NAMALWA (cell line): ENCODE measurements around the gene FIBCD1.

Experiments
- DNase-seq: peaks from one replicate; pipeline ENCODE4 v3.0.0-alpha.2; 2015; ENCODE audit warnings: low spot score

Gene FIBCD1

DNA sequence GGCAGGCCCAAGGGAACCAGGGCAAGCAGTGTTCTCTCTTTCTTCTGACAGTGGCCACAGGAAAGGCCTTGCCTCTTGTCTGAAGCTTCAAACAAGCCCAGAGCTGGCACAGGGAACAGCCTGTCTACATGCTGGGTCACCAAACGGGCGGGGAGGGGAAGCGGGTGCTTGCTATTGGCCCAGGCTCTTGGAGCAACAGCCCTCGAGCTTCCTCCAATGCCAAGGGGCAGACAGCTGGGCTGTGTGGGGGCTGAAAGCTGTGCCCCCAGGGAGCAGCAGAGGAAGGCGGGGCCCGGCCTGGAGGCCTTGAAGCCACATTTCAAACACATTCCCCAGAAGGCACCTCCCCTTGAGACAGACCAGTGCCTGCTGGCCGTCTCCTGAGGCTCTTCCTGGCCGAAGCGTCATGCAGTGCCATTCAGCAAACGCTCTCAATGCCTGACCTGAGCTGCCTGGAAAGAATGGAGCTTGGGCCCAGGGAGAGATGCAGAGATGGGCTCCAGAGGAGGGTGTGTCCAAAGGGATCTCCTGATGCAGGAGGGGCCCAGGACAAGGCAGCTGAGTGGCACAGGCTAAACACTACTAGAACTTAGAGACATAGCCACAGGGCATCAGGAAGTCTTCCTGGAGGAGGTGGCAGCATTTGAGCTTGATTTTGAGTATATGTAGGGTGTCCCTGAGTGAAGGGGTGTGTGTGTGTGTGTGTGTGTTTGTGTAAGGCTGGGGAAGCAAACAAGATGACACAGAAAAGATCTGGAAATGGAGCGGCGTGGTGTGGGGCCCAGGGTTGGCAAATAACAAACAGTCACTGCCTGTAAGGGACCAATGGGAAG is 2.5 kb downstream of the FIBCD1 start:
- peak; percentile 28 for DNase-seq

- peak; percentile 19 for DNase-seq
These were observed 3.3 kb downstream of the FIBCD1 start for GRCh38 chr9:130935648-130936271.

GRCh38 chr9:130934702-130935647 is 4.1 kb downstream of the FIBCD1 start:
- DNase-seq = no peak

DNA sequence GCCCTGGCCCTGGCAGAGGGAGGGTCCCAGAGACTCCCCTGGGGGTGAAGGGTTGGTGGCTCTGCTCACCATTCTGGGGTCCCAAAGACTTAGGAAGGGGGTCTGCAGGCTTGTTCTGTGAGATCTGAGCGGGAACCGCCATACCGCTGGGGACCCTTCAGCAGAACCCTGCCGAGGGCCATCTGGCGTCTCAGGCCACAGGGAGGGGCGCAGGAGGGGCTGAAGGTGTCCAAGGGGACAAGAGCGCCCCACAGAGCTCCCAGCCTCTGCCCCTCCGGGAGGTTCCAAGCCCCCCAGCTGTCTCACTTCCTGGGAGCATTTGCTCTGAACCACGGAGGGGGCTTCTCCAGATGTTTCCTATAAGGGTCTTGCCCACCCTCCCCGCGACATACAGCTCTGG is 4.8 kb downstream of the FIBCD1 start:
- no peak for DNase-seq

DNA sequence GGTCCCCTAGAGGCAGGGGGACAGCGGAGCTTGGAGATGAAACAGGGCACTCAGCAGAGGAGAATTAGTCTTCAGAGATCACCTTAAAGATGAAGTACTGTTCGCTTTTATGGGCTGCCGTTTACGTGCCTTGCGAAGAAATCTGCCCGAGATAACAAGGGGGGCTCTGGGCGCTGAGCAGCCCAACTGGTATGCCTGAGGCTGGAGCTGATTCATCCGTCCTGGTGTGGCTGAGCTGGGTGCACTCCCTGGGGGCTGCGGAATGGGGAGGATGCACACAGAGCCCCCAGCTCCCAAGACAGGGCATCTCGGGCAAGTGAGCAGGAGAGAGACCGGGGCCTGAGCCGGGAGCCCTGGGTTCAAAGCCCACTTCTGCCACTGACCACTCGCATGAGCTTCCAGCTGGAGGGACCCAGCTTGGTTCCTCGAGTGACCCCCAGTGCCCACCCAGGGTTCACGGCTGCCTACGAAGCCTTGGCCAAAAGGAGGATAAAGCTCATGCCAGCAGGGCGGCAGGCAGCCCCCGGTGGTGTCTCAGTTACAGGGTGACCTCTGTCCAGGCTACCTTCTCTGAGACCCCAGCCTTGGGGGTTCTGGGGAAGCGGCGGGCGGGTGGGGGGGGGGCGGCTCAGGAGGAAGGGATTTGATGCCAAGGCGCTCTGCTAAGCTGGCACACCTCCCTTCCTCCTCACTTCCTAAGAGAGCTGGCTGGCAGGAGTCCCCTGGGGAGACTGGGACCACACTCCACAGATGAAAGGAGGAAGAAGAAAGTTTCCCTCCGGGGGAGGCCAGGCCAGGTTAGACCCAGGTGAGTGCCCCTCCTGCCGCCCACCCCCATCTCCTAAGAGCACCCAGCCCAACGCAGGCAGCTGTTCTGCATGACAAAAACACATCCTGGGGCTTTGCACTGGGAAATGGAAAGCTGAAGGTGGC is 5.7 kb downstream of the FIBCD1 start:
- no peak for DNase-seq

DNA sequence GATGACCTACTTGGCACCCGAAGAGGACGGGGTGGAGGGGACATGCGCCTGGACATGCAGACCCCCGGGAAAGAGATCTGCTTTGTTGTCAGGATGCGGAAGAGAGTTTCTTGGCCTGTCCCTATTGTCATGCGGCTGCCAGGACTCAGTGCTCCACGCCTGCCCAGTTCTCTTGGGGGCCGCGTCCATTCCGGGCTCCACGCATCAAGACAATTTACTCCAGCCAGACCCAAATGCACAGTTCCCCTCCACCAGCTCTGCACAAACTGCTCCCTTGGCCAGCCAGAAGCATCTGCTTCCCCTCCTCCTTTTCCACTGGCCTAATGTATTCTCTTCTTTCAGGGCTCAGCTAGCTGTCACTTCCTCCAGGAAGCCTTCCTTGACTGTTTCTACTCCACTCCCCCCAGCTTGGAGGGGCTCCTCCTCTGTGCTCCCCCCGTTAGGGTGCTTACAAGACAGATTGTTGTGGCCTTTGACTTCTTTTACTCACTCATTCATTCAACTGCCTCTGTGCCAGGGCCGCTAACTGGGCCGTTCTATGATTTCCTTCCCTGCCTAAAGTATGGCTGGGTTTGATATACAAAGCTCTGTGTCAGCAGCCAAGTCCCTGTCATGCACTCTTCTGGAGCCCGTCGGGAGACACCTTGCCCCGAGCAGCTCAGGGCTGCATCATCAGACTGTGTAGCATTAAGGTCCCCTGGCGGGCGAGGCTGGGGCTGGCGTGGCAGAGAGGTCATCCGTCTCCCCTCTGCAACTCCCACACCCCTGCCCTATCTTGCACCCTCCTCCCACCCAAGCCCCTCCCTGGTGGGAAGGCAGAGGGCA is 6.6 kb downstream of the FIBCD1 start:
- DNase-seq = peak; percentile 15

DNA sequence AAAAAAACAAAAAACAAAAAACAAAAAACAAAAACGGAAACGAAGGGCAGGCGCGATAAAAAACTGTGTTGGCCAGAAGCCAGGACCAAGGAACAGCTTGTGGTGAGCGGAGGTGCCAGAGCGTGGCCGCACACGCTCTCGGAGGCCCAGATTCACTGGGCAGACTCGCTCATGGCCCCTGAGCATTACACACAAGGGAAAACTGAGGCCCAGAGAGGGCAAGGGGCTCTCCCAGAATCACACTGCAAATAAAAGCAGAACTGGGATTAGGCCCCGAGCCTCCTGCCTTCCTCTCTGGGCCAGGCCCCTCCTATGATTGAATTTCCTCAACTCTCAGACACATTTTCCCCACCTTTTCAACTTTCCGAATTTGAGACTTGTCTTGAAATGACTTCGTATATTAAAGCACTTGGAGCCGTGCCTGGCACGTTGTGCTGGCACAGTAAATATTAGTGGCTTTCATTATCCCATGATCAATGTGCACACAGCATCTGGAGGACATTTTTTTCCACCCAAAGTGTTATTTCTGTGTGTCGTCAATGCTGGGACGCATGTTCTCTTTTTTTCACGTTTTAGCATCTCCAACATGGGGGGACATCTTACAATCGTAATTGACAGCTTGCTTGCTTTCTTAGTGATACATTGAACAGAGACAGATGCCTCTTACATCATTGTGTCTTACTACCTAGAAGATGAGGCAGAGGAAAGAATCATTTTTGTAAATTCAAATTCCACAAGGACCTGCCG is 7.4 kb downstream of the FIBCD1 start:
- peak; percentile 78 for DNase-seq

DNA sequence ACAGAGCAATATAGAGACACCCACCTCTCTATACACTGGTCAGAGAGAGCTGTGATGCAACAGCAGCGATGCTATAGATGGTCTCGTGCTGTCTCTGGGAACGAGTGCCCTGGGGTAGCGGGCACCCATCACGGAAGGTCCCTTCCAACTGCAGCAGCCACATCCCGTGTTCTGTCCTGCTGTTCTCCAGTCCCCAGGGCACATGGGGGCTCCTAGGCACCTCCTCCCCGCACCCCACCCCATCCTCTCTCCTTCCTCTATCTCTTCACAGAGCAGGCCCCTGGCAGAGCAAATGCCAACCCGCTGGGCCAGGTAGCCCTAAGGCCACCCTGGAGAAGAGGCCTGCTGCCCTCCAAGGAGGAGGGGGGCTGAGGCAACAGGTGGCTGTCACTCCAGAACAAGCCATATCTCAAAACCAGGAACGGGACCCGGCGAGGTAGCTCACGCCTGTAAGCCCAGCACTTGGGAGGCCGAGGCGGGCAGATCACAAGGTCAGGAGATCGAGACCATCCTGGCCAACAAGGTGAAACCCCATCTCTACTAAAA is 8.2 kb downstream of the FIBCD1 start:
- DNase-seq = no peak

- no peak for DNase-seq
These were observed 8.8 kb downstream of the FIBCD1 start for GRCh38 chr9:130930132-130930803.

- no peak for DNase-seq
These were observed 9.4 kb downstream of the FIBCD1 start for GRCh38 chr9:130929571-130930038.

GRCh38 chr9:130927995-130928900 is 10.8 kb downstream of the FIBCD1 start:
- no peak for DNase-seq

DNA sequence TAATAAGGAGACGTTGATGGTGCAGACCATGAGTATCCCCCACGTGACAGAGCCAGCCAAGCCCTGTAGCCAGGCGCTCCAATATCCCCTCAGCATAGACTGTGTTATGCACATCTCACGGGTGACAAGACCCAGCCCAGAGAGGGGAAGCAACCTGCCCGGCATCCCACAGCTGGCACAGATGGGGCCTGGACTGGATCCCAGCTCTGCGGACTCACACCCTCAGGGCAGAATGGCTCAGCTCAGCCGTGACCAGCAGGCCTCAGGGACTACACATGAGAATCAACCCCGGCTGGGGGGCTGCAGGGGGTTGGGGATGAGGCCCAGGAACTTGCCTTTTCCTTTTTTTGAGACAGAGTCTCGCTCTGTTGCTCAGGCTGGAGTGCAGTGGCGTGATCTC is 11.7 kb downstream of the FIBCD1 start:
- DNase-seq = no peak

DNA sequence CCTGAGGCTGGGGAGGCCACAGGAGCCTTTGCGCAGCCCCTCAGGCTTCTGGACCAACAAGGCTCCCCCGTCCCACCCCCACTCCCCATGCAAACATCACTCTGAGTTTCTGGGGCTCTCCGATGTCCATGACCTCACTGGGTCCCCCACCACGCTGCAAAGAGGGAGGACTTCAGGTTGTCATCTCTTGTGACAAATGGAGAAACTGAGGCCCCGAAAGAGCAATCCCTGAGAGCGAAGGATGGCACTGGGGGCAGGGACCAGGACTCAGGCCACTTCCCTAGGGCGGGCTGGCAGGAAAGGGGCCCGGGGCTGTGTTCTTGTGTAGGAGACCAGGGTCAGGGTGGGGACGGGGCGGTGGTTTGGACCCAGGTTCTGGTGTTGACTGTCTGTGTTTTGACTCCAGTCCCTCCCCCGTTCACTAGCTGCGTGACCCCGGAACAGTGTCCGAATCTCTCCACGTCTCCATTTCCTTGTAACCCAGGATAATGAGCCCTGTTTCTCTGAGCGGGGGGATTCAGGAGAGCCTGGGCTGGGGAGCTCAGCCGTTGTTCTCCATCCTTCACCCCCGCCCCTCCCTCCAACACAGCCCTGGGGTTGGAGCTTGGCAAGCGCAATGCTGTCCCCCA is 13.9 kb downstream of the FIBCD1 start:
- DNase-seq = no peak

GRCh38 chr9:130924448-130924788 is 14.6 kb downstream of the FIBCD1 start:
- no peak for DNase-seq

DNA sequence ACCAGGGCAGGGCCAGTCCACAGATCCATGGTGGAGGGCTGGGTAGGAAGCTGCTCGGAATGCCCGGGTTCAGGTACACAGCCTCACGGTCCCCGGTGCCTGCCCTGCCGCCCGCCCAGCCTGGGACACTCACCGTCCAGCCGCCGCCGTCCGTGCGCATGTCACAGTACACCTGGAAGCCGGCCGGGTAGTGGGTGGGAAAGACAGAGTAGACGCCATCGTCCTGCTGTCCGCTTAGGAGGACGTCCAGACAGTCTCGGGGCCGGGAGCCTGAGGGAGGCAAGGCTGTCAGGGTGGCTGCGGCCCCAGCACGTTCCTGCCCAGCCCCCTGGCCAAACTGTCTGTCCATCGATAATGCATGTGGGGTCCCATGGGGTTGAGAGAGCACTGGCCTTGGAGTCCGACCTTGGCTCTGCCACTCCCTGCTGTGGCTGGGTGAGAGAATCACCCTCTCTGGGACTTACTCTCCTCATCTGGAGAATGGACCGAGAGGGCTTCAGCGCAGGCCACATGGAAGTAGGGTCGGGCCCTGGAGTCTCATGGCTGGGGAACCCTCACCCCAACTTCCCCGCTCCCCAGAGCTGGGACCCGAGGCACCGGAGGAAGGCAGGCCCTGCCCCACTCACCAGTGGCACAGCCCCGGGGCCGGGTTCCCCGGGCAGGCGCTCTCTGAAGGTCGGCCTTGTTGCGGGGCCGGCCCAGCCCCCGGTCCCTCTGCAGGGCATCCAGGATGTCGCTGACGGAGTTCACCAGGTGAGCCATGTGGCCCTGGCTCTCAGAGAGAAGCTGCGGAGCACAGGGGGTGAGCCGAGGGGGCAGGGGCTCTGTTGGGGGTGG is 15.2 kb downstream of the FIBCD1 start:
- no peak for DNase-seq

DNA sequence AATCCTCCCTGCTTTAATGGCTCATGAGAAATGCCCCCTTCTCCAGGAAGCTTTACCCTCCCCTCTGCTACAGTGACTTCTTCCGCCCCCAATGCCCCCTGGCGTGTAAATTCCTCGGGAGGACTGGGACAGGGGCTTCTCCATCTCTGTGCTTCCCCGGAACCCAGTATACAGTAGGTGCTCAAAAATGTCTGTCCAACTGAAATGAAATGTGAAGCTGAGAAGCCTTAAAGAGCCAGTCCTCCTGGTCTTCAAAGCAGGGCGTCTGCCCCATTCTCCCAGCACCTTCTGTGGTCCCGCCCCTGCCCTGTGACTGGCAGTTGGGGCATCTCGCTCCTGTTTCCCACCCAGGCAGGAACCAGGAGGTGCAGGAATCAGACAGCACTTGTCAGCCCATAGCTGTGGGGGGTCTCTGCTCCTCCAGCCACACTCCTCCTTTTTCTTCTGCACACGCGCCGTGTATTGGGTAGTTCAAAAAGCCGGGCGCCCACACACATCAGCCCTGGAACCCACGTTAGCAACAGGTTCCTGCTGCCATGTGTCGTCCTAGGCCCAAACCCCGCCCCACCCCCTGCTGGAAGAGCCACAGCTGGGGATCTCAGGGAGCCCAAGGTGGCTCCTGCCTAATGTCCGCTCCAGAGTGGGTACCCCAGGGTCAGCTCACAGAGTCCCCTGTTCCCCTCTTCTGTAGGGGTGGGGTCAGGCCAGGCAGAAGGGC is 16.0 kb downstream of the FIBCD1 start:
- DNase-seq = no peak
